HG03060 (cell line): ENCODE results near the gene PRUNE1.

Source experiments
- ATAC-seq: cut with Tn5 transposase; IDR thresholded peaks from one replicate; pipeline ENCODE4 v1.9.1; 2021; ENCODE audit warnings: low read depth, moderate number of reproducible peaks; ENCODE audit not compliant: unreplicated experiment

PRUNE1 gene, protein sequence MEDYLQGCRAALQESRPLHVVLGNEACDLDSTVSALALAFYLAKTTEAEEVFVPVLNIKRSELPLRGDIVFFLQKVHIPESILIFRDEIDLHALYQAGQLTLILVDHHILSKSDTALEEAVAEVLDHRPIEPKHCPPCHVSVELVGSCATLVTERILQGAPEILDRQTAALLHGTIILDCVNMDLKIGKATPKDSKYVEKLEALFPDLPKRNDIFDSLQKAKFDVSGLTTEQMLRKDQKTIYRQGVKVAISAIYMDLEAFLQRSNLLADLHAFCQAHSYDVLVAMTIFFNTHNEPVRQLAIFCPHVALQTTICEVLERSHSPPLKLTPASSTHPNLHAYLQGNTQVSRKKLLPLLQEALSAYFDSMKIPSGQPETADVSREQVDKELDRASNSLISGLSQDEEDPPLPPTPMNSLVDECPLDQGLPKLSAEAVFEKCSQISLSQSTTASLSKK

DNA sequence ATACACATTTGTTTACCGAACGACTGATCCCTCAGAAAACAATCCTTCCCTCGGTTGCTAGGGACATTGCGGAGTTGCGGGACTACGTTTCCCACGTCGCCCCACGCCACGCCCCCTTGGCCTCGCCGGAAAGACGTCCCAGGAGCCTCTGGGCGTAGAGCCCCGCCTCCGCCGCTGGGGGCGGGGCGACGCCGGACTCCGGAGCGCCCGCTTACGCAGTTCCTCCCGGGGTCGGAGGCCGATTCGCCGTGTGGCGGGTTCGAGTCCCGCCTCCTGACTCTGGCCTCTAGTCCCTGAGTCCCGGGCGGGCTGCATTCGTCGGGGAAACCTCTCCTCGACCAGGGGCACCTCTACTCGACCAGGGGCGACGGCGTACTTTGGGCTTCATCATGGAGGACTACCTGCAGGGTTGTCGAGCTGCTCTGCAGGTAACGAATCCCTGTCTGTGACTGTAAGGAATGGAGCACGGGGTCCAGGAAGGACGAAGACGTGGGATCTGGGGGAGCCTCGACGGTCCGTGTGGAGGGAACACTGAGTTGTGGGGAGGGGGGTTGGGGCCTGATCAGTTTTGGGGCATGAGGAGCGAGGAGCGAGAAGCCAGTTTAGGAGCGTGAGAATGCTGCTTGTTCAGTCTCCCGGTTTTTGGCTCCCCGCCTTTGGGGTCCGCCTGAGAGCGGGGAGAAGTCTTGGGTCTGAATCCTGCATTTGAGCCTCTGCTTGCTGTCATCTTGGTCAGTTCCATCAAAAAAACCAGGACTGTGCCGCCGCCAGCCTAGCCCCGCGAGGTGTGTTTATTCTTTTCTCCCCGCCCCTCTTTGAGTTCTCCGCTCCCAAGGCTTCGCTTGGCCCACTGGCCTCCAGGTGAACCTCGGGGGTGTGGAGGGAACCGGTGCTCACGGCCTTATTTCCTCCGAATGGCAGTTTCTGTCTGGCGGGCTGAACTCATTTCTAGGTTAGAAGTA, at the start of gene PRUNE1:
PRUNE1 (plus strand) TSS at position 206 of the 962 bp plus-strand sequence; CDS start at position 390, 184 bp downstream.
- no peak for ATAC-seq

DNA sequence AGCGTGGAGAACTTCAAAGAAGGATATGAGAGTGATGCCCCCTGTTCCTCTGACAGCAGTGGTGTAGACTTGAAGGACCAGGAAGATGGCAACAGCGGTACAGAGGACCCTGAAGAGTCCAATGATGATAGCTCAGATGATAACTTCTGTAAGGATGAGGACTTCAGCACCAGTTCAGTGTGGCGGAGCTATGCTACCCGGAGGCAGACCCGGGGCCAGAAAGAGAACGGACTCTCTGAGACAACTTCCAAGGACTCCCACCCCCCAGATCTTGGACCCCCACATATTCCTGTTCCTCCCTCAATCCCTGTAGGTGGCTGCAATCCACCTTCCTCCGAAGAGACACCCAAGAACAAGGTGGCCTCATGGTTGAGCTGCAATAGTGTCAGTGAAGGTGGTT, 47.6 kb upstream of the PRUNE1 start:
- no peak for ATAC-seq

DNA sequence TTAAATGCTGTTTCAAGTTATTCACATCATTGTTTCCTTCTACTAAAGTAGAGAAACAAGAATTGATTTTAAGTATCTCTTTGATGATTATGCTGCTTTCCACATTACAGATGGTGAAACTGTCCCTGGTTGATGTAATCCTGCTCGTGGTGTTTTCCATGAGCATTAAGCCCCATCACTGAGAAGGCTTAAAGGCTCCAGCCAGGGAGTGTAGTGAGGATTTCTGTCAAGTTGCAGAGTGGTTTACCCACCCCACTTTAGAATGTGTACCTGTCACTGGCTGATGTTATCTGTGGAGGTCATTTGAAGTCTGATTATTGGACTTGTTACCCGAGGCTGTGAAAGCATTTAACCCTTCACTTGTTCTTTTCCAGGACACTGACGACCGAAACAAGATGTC, 46.5 kb upstream of the PRUNE1 start:
- no peak for ATAC-seq

DNA sequence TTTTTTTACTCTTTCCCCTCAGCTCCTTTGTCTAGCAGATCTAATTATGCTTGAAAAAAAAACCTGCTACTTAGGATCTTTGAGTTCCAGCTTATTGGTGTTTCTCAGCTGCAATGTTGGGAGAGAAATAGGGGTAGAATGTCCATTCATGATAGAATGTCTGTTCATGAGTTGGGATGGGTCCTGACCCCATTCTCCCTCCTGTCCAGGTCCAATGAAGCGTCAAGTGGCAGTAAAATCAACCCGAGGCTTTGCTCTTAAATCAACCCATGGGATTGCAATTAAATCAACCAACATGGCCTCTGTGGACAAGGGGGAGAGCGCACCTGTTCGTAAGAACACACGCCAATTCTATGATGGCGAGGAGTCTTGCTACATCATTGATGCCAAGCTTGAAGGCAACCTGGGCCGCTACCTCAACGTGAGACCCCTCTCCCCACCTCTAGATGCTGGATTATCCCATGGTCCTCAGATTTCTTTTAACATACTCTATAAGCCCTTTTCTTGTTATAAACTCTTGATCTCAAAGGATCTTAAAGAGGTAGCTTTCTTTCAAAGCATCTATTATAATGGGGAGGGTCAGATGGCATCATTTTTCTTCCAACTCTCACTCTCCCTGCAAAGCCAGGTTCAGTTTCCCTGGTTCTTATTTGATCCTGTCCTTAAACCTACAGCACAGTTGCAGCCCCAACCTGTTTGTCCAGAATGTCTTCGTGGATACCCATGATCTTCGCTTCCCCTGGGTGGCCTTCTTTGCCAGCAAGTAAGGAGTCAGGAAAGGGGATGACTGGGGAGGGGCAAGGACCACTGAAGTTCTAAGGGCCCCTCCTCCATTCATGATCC, 44.7 kb upstream of the PRUNE1 start:
- no peak for ATAC-seq

DNA sequence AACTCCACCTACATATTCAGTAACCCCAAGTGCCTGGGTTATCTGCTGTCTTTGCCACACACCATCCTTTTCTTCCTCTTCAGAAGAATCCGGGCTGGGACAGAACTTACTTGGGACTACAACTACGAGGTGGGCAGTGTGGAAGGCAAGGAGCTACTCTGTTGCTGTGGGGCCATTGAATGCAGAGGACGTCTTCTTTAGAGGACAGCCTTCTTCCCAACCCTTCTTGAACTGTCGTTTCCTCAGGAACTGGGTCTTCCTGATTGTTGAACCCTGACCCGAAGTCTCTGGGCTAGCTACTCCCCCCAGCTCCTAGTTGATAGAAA, 44.1 kb upstream of the PRUNE1 start:
- no peak for ATAC-seq

DNA sequence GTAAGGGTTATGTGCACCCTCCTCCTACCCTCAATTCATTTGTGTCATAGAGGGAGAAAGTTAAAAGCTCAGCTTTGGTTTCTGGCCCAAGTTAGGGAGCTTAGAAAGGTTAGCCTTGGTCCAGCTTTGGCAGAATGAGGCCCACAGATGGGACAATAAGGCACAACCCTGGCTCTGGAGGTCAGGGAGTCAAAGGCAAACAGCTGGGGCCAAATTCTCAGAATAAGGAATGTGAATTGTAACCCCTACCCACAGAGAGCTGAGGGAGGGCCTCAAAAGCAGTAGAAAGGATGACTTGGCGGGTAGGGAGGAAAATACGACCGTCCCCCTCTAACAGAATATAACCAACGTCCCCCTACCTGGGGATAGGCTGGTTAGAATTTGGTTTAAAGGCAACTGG, 42.6 kb upstream of the PRUNE1 start:
- no peak for ATAC-seq

DNA sequence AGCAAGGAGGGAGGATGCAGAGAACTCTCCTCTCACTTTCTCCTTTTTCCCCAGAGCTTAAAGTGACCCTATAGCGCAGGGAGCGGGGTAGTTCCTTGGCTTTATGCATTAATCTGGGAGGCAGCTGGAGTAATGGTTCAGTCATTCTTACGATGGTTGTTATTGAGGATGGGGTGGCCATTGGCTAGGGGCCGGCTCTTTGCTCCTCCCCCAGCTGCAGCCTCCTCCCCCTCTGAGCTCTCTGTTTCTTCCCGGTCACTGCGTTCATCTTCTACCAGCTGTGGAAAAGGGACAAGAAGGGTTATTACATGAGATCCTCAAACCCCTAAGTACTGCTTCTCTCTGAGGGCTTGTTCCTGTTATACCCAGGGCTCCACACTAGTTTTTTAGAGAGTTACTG, 42.2 kb upstream of the PRUNE1 start:
- no peak for ATAC-seq

DNA sequence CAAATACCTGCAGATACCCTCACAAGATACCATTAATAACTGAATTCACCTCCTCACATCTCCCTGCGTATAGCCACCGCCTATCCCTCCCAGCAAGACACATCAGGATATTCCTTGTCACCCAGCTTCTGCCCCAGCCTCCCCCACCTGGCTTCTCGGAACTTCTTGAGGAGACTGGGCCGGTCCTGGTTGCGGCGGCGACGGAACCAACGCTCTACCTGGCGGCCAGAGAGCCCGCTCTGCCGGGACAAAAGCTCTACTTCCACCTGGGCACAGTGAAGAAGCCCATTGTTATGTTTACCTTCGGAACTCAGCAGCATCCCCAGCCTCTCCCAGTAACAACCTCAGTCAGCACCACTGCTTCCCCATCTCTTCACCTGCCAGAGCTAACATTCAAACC, 40.3 kb upstream of the PRUNE1 start:
- ATAC-seq: no peak

DNA sequence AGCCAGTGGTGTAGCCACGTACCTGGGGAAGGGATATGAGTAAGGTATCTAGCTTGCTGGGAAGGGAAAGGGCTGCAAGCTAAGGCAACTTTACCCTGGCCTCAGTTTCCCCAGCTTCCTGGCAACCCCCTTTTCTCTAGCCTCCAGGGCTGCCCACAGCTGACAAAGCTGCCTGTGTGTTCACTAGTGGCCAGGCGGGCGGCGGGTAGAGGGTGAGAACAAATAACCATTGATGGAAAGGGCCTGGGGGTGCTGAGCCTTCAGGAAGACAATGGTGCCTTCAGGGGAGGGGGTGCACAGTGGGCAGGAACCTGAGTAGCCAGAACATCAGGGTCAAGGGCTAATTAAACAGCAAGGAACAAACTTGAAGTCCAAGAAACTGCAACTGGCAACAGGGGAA, 39.8 kb upstream of the PRUNE1 start:
- no peak for ATAC-seq

DNA sequence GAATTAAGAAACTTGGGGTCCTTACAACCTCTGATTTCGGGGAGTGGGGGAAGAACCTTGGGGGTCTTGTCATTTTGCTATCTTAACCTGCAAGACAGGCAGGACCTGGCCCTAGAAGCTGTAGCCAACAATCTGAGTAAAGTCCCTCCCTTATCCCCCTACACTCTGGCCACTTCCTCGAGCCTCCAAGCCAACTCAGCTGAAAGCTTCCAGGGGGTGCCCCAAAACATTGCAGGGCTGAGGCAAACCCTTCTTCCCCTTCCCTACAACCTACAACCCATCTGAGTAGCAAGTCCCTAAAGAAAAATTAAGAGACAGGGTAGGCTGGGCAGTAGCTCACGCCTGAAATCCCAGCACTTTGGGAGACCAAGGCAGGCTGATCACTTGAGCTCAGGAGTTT, 38.6 kb upstream of the PRUNE1 start:
- ATAC-seq: no peak

DNA sequence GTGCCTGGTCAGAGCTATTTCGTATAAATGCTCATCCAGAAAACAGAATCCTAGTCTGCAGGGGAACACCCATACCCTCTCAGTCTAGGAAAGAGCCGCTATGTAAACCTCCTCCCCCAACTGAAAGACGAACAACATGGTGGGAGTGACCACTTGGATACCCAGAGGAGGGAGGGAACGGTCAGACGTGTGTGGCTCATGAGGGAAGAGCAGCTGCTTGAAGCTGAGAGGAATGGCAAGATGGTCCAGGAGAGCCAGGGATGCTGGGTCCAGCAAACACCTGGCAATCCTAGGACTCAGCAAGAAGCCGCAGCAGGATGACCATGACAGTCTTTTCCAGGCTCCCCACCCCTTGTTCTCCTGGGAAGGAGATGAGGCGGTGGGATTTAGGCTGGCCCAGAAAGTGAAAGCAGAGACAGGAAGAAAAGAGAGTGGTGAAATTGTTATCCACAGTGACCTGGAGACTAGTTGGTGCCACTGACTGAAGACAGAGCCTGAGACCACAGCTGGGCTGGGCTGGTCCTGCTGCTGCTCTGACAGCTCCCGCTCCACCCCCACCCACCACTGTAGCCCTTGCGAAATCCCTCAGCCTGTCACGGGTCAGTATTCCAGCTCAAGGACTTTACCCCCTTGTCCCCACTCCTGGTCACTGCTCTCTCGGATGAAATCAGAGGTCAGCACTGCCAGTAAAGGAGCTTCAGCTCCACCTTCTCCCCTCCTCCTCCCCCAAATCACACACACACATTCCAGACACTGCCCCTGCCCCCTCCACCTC, 37.3 kb upstream of the PRUNE1 start:
- no peak for ATAC-seq

DNA sequence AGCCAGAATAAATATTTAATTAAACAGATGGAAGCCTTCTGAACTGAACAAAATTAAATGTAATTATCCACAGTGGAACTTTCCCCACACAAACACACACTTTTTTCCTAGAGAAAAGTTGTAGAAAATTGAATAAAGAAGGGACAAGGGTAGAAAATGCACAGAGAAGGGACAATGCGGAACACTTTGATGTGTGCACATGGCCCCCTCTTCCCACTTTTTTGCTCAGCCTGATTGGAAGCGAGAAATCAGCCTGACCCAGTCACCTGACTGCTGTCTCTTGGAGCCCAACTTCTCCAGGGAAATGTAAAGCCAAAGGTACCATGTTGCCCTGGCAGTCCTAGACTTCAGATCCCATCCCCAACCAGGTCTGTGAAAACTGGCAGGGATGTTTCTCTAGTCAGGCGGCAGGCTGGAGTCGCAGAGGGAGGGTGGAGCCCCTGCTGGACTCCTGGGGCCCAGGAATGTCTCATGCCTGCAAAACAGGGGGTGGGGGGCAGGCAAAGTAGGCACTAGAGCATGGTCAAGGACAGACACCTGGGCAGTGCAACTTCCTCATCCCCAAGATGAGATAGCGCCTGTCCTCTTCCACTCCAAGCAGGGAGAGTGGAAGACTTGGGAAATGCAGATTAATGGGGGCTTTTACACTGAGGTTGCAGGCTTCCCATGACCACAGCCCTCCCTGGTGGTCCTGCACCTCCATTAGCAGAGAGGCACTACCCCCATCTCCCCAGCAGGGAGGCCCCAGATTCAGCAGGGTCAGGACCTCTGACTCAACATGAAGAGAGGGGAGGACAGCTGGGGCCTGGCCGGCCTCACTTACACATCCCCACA, 36.4 kb upstream of the PRUNE1 start:
- no peak for ATAC-seq

DNA sequence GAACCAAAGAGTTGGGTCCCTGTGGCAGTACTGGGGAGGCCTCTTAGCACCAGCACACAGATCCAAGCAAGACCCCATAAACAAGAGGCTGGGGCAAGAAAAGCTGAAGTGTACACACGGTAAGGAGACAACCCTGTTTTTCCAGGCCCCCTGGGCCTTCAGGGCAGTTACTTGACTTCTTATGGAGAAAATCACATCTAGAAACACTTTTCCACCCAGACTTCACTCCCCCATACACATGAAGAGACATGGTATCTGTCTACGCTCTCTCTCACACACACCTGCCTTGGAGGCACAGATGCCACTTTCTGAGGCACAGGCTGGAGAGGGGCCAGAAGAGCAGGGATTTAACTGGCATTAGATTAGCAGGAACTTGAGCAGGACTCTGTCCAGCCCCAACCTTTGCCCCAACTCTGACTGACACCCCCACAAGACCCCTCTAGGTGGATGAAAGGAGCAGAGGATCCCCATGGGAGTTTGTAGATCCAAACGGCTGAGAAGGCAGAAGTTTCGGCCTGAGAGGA, 35.8 kb upstream of the PRUNE1 start:
- no peak for ATAC-seq

DNA sequence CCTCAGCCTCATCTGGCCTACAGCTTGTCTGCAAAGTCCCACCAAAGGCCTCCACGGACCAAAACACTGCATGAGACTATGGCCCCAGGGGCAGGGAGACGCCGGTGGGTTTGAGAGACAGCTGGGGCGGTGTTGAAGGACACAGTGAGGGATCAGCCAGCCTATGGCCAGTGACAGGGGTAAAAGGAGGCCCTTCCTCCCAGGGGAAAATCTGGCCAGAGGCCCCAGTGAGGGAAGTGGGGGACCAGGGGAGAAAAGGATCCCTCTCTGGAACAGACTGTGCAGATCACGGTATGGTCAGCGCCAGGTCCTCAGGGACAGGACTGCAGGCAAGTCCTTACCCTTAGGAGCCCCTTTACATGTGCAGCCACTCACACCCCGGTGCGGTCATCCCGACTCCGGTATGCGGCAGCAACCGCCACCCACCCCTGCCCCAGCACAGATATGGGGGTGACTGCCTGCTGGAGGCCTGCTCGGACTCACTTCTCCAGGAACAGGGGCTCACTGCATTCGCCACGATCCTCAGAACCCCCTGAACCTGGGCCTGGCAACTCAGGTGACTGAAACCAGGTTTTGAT, 34.9 kb upstream of the PRUNE1 start:
- ATAC-seq: no peak

DNA sequence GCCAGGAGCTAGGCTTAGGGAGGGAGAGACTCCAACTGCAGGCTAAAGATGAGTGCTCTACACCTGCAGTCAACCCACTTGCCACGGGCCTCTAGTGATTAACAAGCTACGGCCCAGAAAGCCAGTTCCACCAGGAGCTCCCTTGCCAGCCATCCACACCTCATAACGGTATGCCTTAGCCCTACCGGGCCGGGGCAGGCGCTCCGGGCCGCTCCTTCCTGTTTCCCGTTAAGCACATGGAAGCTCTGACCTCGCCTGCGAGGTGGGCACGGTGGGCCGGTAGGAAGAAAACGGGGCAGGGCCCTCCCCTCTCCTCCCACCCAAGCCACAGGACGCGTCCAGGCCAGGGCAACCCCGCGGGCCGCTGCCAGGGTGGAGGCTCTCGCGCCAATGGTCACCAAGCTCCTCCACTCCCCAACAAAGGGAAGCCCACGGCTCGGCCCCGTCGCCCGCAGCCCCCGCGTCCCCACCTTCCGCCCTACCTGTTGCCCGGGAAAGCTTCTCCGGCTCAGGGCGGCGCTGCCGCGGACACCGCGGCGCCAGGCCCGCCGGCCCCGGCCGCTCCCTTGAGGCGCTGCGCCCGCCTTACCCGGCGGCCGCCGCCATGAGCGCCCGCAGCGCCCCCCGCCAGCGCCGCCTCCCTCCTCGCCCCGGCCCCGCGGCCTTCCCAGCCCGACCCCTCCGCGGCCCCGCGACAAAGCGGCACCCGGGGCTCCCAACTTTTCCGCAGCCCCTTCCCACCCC, 34.2 kb upstream of the PRUNE1 start:
- ATAC-seq: no peak

DNA sequence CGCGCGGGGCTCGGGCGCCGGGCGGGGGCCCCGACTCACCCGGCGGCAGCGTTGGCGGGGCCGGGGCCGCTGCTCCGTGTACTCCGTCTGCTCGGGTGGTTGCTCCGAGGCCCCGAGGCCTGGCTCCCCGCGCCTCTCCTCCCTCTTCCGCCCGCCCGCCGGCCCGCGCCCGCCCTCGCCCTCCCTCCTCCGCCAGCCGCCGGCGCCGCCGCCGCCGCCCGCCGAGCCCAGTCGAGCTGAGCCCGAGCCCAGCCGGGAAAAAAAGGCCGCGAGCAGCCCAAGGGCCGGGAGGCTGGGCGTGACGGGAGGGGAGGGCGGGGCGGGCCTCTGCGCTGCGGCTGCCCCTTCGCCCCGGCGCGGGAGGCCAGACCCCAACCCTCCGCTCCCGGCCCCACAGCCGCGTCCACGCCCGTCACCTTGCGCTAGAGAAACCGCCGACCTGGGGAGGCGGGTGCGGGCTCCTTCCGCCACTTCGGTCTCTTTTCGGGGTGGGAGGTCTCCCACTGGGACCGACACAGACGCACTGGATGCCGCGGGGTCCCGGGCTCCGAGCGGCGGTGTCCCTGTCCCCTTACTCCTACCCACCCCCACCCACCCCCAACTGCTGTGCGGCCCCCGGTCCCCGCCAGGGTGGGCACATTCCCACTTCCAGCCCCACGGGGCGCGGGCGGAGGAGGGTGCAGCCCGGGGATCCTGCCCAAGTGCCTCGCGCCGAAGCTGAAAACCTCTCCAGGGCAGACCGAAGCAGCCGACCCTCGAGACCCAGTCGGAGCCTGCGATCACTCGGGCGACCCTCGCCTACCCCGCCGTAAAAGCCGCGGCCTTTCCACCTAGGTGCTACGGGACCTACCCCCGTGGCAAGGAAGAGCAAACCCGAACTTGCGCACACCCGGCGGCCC, 33.4 kb upstream of the PRUNE1 start, which contains the start of gene CERS2:
CERS2 (minus strand) TSS at position 256 of the 899 bp plus-strand sequence. CDS start 5,745 bp downstream, outside the sequence.
- no peak for ATAC-seq

DNA sequence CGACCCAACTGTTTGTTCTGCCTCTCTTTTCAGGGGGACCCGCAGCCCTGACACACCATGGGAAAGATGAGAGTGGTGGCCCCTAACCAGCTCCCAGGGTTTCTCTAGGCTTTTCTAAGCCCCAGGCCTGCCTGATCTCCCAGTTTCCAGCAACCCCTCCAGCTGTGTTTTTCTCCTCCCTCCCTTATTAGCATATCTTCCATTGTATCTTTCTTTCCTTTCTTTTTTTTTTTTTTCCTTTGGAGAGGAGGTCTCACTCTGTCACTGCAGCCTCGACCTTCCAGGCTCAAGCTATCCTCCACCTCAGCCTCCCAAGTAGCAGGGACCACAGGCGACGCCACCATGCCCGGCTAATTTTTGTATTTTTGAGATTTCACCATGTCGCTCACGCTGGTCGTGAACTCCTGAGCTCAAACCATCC, 31.8 kb upstream of the PRUNE1 start:
- no peak for ATAC-seq
